Heart right ventricle (tissue), 16 donors: ENCODE data around the gene HSH2D. TPM values are rescaled to one million over a fixed set of nuclear protein-coding genes. Genes with fewer than 3 reads are reported as not detected.

Experiments
- ATAC-seq, 8 donors: fragments of 200-7000 bp; cut with Tn5 transposase; one replicate each; pipeline ENCODE4 v1.9.1; 2020; ENCODE audit warnings: mild to moderate bottlenecking in 8 of 8, moderate library complexity in 8 of 8, moderate number of reproducible peaks in 1 of 8
- DNase-seq, 2 donors: peaks; one replicate each; pipeline ENCODE4 v3.0.0-alpha.2; 2020
- H3K27ac ChIP-seq, 10 donors: fragments of 200-600 bp; sonication (generic) in 2 of 10; one replicate each; pipeline versions ENCODE4 v1.5.0 to v1.8.0; 2020 to 2022; ENCODE audit warnings: mild to moderate bottlenecking in 3 of 10
- H3K27me3 ChIP-seq, 7 donors: fragments of 200-600 bp; one replicate each; pipeline ENCODE4 v1.8.0; 2021 to 2022; ENCODE audit warnings: mild to moderate bottlenecking in 2 of 7
- H3K36me3 ChIP-seq, 9 donors: fragments of 200-600 bp; sonication (generic) in 1 of 9; one replicate each; pipeline versions ENCODE4 v1.5.0 to v1.8.0; 2020 to 2022; ENCODE audit warnings: mild to moderate bottlenecking in 2 of 9
- H3K4me1 ChIP-seq, 9 donors: fragments of 200-600 bp; sonication (generic) in 1 of 9; one replicate each; pipeline versions ENCODE4 v1.5.0 to v1.8.0; 2020 to 2022; ENCODE audit warnings: mild to moderate bottlenecking in 4 of 9
- H3K4me3 ChIP-seq, 10 donors: fragments of 200-600 bp; sonication (generic) in 2 of 10; one replicate each; pipeline versions ENCODE4 v1.5.0 to v1.8.0; 2020 to 2022; ENCODE audit warnings: mild to moderate bottlenecking in 7 of 10, moderate library complexity in 2 of 10
- H3K9me3 ChIP-seq, 11 donors: fragments of 200-600 bp in 10 of 11; sonication (generic) in 2 of 11; one replicate each; pipeline versions ENCODE4 v1.5.0 to v1.8.0; 2013 to 2022; ENCODE audit warnings: mild to moderate bottlenecking in 2 of 11, control low read depth in 1 of 11, moderate library complexity in 1 of 11
- CTCF ChIP-seq, 9 donors: fragments of 200-600 bp; sonication (generic) in 2 of 9; IDR thresholded peaks; one replicate each; pipeline versions ENCODE4 v1.5.0 to v1.8.0; 2021 to 2022; ENCODE audit warnings: antibody characterized with exemption in 9 of 9, mild to moderate bottlenecking in 5 of 9, moderate library complexity in 1 of 9
- WGBS, 2 donors: extraction: QIAGEN DNeasy Blood & Tissue Kit; methylation state at CpG; one replicate each; pipeline ENCODE4 v1.1.7; 2013; ENCODE audit warnings: inconsistent platforms in 1 of 2; 5-methylcytosine and 5-hydroxymethylcytosine counted together
- intact Hi-C, 10 donors: fragments of 100-400 bp; cut with DNase I; formaldehyde crosslinking; loops; one replicate each; pipeline versions ENCODE4 v1.11.1 to v1.14.2; 2022
- polyA plus RNA-seq, 2 donors: library from polyadenylated mRNA; stranded (reverse); fragments of 200-250 nt; gene quantifications; one replicate each; pipeline ENCODE4 v1.2.3, GENCODE V29; 2013
- total RNA-seq, 10 donors: library from RNA; stranded (reverse); fragmentation: NEBNext Ultra II Directional in 3 of 10; extraction: Animal tissue kit (Norgen Biotek cat#: 25700) in 3 of 10; gene quantifications; one replicate each; pipeline versions ENCODE4 v1.2.1 to v1.2.4, GENCODE V29; 2021 to 2023
- donor health status: Arrhythmogenic right ventricular cardiomyopathy.
- donor health status: ischemic (EF 13 %, LVEDD 7.1; RV severe dilation, severe dysfunction).
- donor health status: healthy with polysubstance abuse.
- donor health status: DM: no; HTN: yes; CAD: no.
- donor health status: DM: no; HTN: no; CAD: no.
- donor health status: ischemic (EF 25% LVEDD 6.9; RV normal size, moderate dysfunction).
- donor health status: ischemic (EF 25% LVEDD 5.7; RV mildly dilated, moderate dysfunction).
- donor health status: healthy.
- donor health status: DM: yes; HTN: yes; CAD: no.
- donor health status: Ischemic cardiomyopathy.
- donor health status: ischemic (EF 35%, LVEDD 5.7; RV mildly dilated, moderate dysfunction).
- donor health status: nonischemic (EF 11% LVEDD 7.7; RV severe dilation, severe dysfunction).
- donor health status: DM: yes; HTN: yes; CAD: no.
- donor health status: PGD.
- donor health status: ischemic (EF 29% LVEDD 5.4; RV normal size, mild dysfunction).
- donor health status: nonischemic (EF 23%, LVEDD 6.1; RV moderate dilation, normal function).

Gene HSH2D
- total and polyA plus RNA-seq, 12 donors, result 0.16 to 2.0 (median 0.51) TPM; not detected in 2

GRCh38 chr19:16203256-16204004 lies 59.9 kb downstream of the HSH2D start:
- Histone ChIP-seq H3K4me3 (no peak overlapping the region), H3K27ac (no peak overlapping the region), H3K4me1 (peaks cover 12 to 37% (median 30%) of the 10 kb centered on the region in 9 donors), H3K27me3 (no peaks in the 10 kb centered on the region), H3K36me3 (peaks cover 0 to 81% (median 22%) of the 10 kb centered on the region in 9 donors), H3K9me3 (no peaks in the 10 kb centered on the region)
- intact Hi-C loops, result no loop called here
- WGBS, 2 donors, result 90 to 91% methylated on average over 19 of the region's 19 CpGs
- no peak for TF ChIP-seq CTCF (IDR thresholded peaks at IDR 0.05)
- DNase-seq, result no peak
- no peak for ATAC-seq

GRCh38 chr19:16204005-16204294 lies 60.5 kb downstream of the HSH2D start:
- H3K36me3 ChIP-seq, result peaks cover 0 to 86% (median 28%) of the 10 kb centered on the region in 9 donors
- 86 to 93% methylated on average over 5 of the region's 5 CpGs for WGBS, 2 donors
- no peak for DNase-seq
- TF ChIP-seq CTCF (IDR thresholded peaks at IDR 0.05), result no peak
- H3K9me3 ChIP-seq, result no peaks in the 10 kb centered on the region
- intact Hi-C loops, result no loop called here
- no peaks in the 10 kb centered on the region for H3K27me3 ChIP-seq
- no peak overlapping the region for H3K4me3 ChIP-seq
- H3K4me1 ChIP-seq, result peaks cover 7 to 32% (median 25%) of the 10 kb centered on the region in 9 donors
- ATAC-seq, result no peak
- H3K27ac ChIP-seq, result no peak overlapping the region

- Histone ChIP-seq H3K36me3 (peaks cover 0 to 98% (median 38%) of the 10 kb centered on the region in 9 donors), H3K4me3 (no peak overlapping the region), H3K4me1 (peaks cover 7 to 24% (median 13%) of the 10 kb centered on the region in 9 donors), H3K27ac (no peak overlapping the region), H3K9me3 (no peaks in the 10 kb centered on the region), H3K27me3 (no peaks in the 10 kb centered on the region)
- ATAC-seq (peak in 7 of 8 donors; percentile 12 to 48 (median 36)), DNase-seq (peak in 1 of 2 donors; percentile 51)
- 47 to 52% methylated on average over 11 of the region's 11 CpGs for WGBS, 2 donors
- intact Hi-C loops, result no loop called here
- TF ChIP-seq CTCF (IDR thresholded peaks at IDR 0.05), result no peak
Measured at GRCh38 chr19:16205205-16206045, 61.9 kb downstream of the HSH2D start.

GRCh38 chr19:16206046-16206605 lies 62.6 kb downstream of the HSH2D start:
- no peak overlapping the region for H3K4me3 ChIP-seq
- intact Hi-C loops, result no loop called here
- 86 to 88% methylated on average over 14 of the region's 14 CpGs for WGBS, 2 donors
- H3K27ac ChIP-seq, result no peak overlapping the region
- no peaks in the 10 kb centered on the region for H3K27me3 ChIP-seq
- DNase-seq (no peak), ATAC-seq (peak in 1 of 8 donors; percentile 15)
- peaks cover 7 to 24% (median 13%) of the 10 kb centered on the region in 9 donors for H3K4me1 ChIP-seq
- peaks cover 0 to 98% (median 39%) of the 10 kb centered on the region in 9 donors for H3K36me3 ChIP-seq
- no peak for TF ChIP-seq CTCF (IDR thresholded peaks at IDR 0.05)
- H3K9me3 ChIP-seq, result no peaks in the 10 kb centered on the region
